Smooth muscle cell (in vitro differentiated cells): ENCODE measurements around the gene DUSP1. TPM values are rescaled to one million over a fixed set of nuclear protein-coding genes. Genes with fewer than 3 reads are reported as not detected.

ENCODE experiments used
- DNase-seq: peaks from one replicate; lab custom pipeline; 2025; ENCODE audit not compliant: unreplicated experiment; lab: John Stamatoyannopoulos, UW
- H2AFZ ChIP-seq: fragments of 200-600 bp; sonication (generic); 2 replicates; pipeline ENCODE4 v1.6.0; 2016; ENCODE audit warnings: antibody characterized with exemption, low read depth, mild to moderate bottlenecking
- H3F3A ChIP-seq: fragments of 200-600 bp; sonication (generic); 2 replicates; pipeline ENCODE4 v1.6.0; 2017; ENCODE audit warnings: antibody characterized with exemption, low read depth
- H3K27ac ChIP-seq: fragments of 200-600 bp; sonication (generic); 2 replicates; pipeline ENCODE4 v1.5.1; 2016; ENCODE audit warnings: low read depth, mild to moderate bottlenecking
- H3K27me3 ChIP-seq: fragments of 200-600 bp; sonication (generic); 2 replicates; pipeline ENCODE4 v1.6.1; 2016; ENCODE audit warnings: low read depth, mild to moderate bottlenecking
- H3K36me3 ChIP-seq: fragments of 200-600 bp; sonication (generic); 2 replicates; pipeline ENCODE4 v1.5.1; 2016; ENCODE audit warnings: low read depth
- H3K4me1 ChIP-seq: fragments of 200-600 bp; sonication (generic); 2 replicates; pipeline ENCODE4 v1.5.1; 2016; ENCODE audit warnings: low read depth
- H3K4me2 ChIP-seq: fragments of 200-600 bp; sonication (generic); 2 replicates; pipeline ENCODE4 v1.6.0; 2016; ENCODE audit warnings: mild to moderate bottlenecking
- H3K4me3 ChIP-seq: fragments of 200-600 bp; sonication (generic); 2 replicates; pipeline ENCODE4 v1.5.1; 2016; ENCODE audit warnings: mild to moderate bottlenecking
- H3K79me2 ChIP-seq: fragments of 200-600 bp; sonication (generic); 2 replicates; pipeline ENCODE4 v1.6.0; 2016; ENCODE audit warnings: low read depth, mild to moderate bottlenecking
- H3K9ac ChIP-seq: fragments of 200-600 bp; sonication (generic); 2 replicates; pipeline ENCODE4 v1.6.0; 2016; ENCODE audit warnings: low read depth
- H3K9me3 ChIP-seq: fragments of 200-600 bp; sonication (generic); replicated peaks from 2 replicates; pipeline ENCODE4 v1.5.1; 2016; ENCODE audit warnings: low read depth
- H4K20me1 ChIP-seq: fragments of 200-600 bp; sonication (generic); 2 replicates; pipeline ENCODE4 v1.6.0; 2016; ENCODE audit warnings: low read depth
- WGBS: methylation state at CpG from one replicate; pipeline ENCODE4 v1.1.7; 2016; ENCODE audit warnings: low lambda C conversion rate; 5-methylcytosine and 5-hydroxymethylcytosine counted together
- polyA plus RNA-seq: library from polyadenylated mRNA; unstranded; fragments of >200 nt; fragmentation: Nextera tagmentation; extraction: Ambion mirVana; gene quantifications from 2 replicates; pipeline ENCODE4 v1.2.1, GENCODE V29; 2016
- small RNA-seq: library from RNA; depleted of rRNA; stranded (forward); fragments of <200 nt; gene quantifications from one replicate; pipeline ENCODE3, GENCODE V24; 2014
- total RNA-seq: library from RNA; depleted of rRNA; stranded (reverse); fragments of >200 nt; gene quantifications from 2 replicates; pipeline ENCODE4 v1.2.3, GENCODE V29; 2014
- TF ChIP-seq, protein P1 (sequence below): fragments of 200-600 bp; sonication (generic); IDR thresholded peaks from 2 replicates; pipeline ENCODE4 v1.5.1; 2017; ENCODE audit warnings: borderline replicate concordance, mild to moderate bottlenecking, antibody characterized with exemption; ENCODE audit not compliant: insufficient read depth, poor library complexity, severe bottlenecking

The DUSP1 gene
- total and polyA plus RNA-seq, 2 experiments from 2014 or later = 817 to 995 TPM

DNA sequence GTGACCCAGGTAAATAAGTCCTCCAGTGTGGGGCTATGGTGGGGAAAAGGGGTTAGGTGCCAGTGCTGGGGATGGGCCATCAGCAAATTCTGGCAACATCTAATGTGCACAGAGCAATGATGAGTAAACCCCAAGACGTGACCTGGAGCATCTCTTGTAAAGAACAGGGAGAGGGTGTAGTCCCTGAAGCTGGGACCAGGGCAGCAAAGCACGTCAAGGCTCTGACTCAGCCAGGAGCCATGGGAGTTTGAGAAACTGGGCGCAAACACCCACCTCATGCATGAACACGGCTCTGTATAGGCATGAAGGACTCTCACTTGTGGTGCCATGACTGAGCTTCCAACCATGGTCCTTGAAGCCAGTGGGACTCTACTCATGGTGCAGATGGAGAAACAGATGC lies 51.8 kb downstream of the DUSP1 start:
- no peak overlapping the region for H3K27ac ChIP-seq
- no peaks in the 10 kb centered on the region for H3K4me1 ChIP-seq
- no peak overlapping the region for H3K4me3 ChIP-seq
- no peak overlapping the region for H3K9ac ChIP-seq
- DNase-seq = no peak
- H2AFZ ChIP-seq = no peak overlapping the region
- no peaks in the 10 kb centered on the region for H3F3A ChIP-seq
- no peaks in the 10 kb centered on the region for H3K36me3 ChIP-seq
- no peak overlapping the region for H3K4me2 ChIP-seq
- TF ChIP-seq, protein P1, sequence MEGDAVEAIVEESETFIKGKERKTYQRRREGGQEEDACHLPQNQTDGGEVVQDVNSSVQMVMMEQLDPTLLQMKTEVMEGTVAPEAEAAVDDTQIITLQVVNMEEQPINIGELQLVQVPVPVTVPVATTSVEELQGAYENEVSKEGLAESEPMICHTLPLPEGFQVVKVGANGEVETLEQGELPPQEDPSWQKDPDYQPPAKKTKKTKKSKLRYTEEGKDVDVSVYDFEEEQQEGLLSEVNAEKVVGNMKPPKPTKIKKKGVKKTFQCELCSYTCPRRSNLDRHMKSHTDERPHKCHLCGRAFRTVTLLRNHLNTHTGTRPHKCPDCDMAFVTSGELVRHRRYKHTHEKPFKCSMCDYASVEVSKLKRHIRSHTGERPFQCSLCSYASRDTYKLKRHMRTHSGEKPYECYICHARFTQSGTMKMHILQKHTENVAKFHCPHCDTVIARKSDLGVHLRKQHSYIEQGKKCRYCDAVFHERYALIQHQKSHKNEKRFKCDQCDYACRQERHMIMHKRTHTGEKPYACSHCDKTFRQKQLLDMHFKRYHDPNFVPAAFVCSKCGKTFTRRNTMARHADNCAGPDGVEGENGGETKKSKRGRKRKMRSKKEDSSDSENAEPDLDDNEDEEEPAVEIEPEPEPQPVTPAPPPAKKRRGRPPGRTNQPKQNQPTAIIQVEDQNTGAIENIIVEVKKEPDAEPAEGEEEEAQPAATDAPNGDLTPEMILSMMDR = no peak
- no peaks in the 10 kb centered on the region for H4K20me1 ChIP-seq
- H3K27me3 ChIP-seq = peaks cover 4% of the 10 kb centered on the region
- no peaks in the 10 kb centered on the region for H3K9me3 ChIP-seq
- H3K79me2 ChIP-seq = no peaks in the 10 kb centered on the region
- WGBS = 81% methylated on average over 4 of the region's 4 CpGs

DNA sequence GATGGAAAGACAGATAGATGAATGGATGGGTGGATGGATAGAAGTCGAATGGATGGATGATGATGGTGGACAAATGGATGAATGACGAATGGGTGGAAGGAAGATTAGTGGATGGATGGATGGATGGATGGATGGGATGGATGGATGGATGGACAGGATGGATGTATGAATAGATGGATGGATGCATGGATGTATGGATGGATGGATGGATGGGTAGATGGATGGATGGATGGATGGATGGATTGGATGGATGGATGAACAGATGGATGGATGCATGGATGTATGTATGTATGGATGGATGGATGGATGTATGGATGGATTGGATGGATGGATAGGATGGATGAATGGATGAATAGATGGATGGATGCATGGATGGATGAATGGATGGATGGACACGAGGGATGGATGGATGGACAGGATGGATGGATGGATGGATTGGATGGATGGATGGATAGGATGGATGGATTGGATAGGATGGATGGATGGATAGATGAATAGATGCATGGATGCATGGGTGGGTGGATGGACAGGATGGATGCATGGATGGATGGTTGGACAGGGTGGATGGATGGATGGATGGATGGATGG lies 52.4 kb downstream of the DUSP1 start:
- H3K79me2 ChIP-seq = no peaks in the 10 kb centered on the region
- H3K4me2 ChIP-seq = no peak overlapping the region
- DNase-seq = no peak
- H3K9ac ChIP-seq = no peak overlapping the region
- no peak overlapping the region for H2AFZ ChIP-seq
- H3K4me1 ChIP-seq = no peaks in the 10 kb centered on the region
- WGBS = 89% methylated on average over 3 of the region's 3 CpGs
- peaks cover 4% of the 10 kb centered on the region for H3K27me3 ChIP-seq
- TF ChIP-seq, protein P1 = no peak
- no peaks in the 10 kb centered on the region for H3K9me3 ChIP-seq
- no peaks in the 10 kb centered on the region for H4K20me1 ChIP-seq
- no peaks in the 10 kb centered on the region for H3F3A ChIP-seq
- H3K4me3 ChIP-seq = no peak overlapping the region
- H3K36me3 ChIP-seq = no peaks in the 10 kb centered on the region
- H3K27ac ChIP-seq = no peak overlapping the region

Small RNAs within 50 kb of the gene (small RNA-seq; reads per million reads assigned to genes)
- gene AC022217.4 = not detected
- gene RF00019 = not detected

Other genes starting within 250 kb of the DUSP1 start
- 10.0 and 17.7 TPM in 2 replicates for gene NEURL1B, start 129.9 kb downstream of the DUSP1 start, total RNA-seq
- 3.1 and 3.7 TPM in 2 replicates for gene NEURL1B, start 129.9 kb downstream of the DUSP1 start, polyA plus RNA-seq
- gene ERGIC1, start 63.1 kb upstream of the DUSP1 start, total RNA-seq = 135 and 140 TPM in 2 replicates
- gene ERGIC1, start 63.1 kb upstream of the DUSP1 start, polyA plus RNA-seq = 33.2 and 38.2 TPM in 2 replicates
- gene RPL26L1, start 188.2 kb upstream of the DUSP1 start, total RNA-seq = 75.5 and 83.2 TPM in 2 replicates
- 83.0 and 99.6 TPM in 2 replicates for gene RPL26L1, start 188.2 kb upstream of the DUSP1 start, polyA plus RNA-seq
- gene ATP6V0E1, start 212.6 kb upstream of the DUSP1 start, total RNA-seq = 201 and 247 TPM in 2 replicates
- 431 and 445 TPM in 2 replicates for gene ATP6V0E1, start 212.6 kb upstream of the DUSP1 start, polyA plus RNA-seq